D341Med (cell line): ENCODE measurements around the gene HMX1.

ENCODE experiments used
- DNase-seq: peaks from one replicate; pipeline ENCODE4 v3.0.0; 2012; ENCODE audit warnings: low spot score

The HMX1 gene

GRCh38 chr4:8910100-8910821, 38.6 kb upstream of the HMX1 start:
- DNase-seq, result peak; percentile 18

GRCh38 chr4:8909548-8909947, 37.9 kb upstream of the HMX1 start:
- DNase-seq, result peak; percentile 5

- DNase-seq, result peak; percentile 17
Observed at GRCh38 chr4:8908206-8908893, 36.7 kb upstream of the HMX1 start.

GRCh38 chr4:8907596-8908205, 36.1 kb upstream of the HMX1 start:
- DNase-seq, result peak; percentile 15

- peak; percentile 13 for DNase-seq
Observed at GRCh38 chr4:8906991-8907595, 35.5 kb upstream of the HMX1 start.

- peak; percentile 17 for DNase-seq
Observed at GRCh38 chr4:8906668-8906970, 35.0 kb upstream of the HMX1 start.

- peak; percentile 15 for DNase-seq
Observed at GRCh38 chr4:8905773-8906667, 34.4 kb upstream of the HMX1 start.

GRCh38 chr4:8905226-8905772, 33.7 kb upstream of the HMX1 start:
- DNase-seq, result no peak

GRCh38 chr4:8904666-8905065, 33.0 kb upstream of the HMX1 start:
- no peak for DNase-seq

GRCh38 chr4:8904041-8904501, 32.4 kb upstream of the HMX1 start:
- DNase-seq, result no peak

- no peak for DNase-seq
Observed at GRCh38 chr4:8901335-8901734, 29.7 kb upstream of the HMX1 start.

GRCh38 chr4:8900588-8900987, 28.9 kb upstream of the HMX1 start:
- no peak for DNase-seq

- DNase-seq, result no peak
Observed at GRCh38 chr4:8898419-8898818, 26.8 kb upstream of the HMX1 start.

- DNase-seq, result no peak
Observed at GRCh38 chr4:8897251-8898167, 25.9 kb upstream of the HMX1 start.

- no peak for DNase-seq
Observed at GRCh38 chr4:8896506-8896905, 24.9 kb upstream of the HMX1 start.

- DNase-seq, result no peak
Observed at GRCh38 chr4:8896071-8896470, 24.4 kb upstream of the HMX1 start.

GRCh38 chr4:8895295-8895694, 23.7 kb upstream of the HMX1 start:
- DNase-seq, result no peak

- no peak for DNase-seq
Observed at GRCh38 chr4:8894424-8894816, 22.8 kb upstream of the HMX1 start.

GRCh38 chr4:8893624-8894423, 22.2 kb upstream of the HMX1 start:
- DNase-seq, result no peak

GRCh38 chr4:8893227-8893623, 21.6 kb upstream of the HMX1 start:
- DNase-seq, result no peak
